Measurements from ENCODE around the gene ZNF579.
"Not testable (repeated sequence)": the region's sequence is repeated elsewhere in the genome, so short reads cannot be mapped to it uniquely, and the experiment has no call there.

ZNF579 gene

GRCh38 chr19:55539090-55539984 is 41.3 kb downstream of the ZNF579 start:
- no peak for DNase-seq

DNA sequence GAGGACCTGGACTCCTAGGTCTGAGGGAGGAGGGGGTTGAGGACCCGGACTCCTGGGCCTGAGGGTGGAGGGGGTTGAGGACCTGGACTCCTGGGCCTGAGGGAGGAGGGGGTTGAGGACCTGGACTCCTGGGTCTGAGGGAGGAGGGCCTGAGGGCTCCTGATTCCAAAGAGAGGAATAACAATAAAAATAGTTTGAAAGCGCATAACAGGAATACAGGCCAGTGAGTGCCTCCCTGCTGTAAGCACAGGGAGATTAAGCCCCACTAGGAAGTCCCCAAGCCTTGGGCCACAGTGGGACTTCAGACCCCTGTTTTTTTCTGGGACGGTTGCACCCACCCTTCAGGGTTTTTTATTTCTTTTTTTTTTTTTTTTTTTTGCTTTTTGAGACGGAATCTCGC is 42.5 kb downstream of the ZNF579 start:
- DNase-seq = no peak

GRCh38 chr19:55537741-55538111 is 42.9 kb downstream of the ZNF579 start:
- no peak for DNase-seq

GRCh38 chr19:55536951-55537740 is 43.5 kb downstream of the ZNF579 start, which contains the start of gene SBK2:
SBK2 (minus strand) TSS chr19:55537133; CDS start chr19:55536294, 839 bp downstream.
- no peak for DNase-seq

DNA sequence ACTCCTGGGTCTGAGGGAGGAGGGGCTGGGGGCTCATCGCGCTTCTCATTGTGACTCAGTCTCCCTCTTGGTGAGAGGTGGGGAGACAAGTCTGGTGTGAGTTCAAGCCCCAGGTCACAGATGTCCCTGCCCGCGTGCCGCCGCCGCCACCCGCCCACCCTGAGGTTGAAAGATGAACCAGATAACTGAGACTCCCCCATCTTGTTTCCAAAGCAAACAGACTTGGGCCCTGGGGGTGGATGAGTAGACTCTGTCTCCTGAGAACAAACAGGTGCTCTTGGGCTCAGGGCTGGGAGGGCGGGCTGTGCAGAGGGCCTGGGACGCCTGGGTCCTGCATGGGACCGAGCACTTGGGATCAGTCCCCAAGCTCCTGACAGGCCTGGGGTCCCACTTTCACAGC is 44.3 kb downstream of the ZNF579 start:
- no peak for DNase-seq

DNA sequence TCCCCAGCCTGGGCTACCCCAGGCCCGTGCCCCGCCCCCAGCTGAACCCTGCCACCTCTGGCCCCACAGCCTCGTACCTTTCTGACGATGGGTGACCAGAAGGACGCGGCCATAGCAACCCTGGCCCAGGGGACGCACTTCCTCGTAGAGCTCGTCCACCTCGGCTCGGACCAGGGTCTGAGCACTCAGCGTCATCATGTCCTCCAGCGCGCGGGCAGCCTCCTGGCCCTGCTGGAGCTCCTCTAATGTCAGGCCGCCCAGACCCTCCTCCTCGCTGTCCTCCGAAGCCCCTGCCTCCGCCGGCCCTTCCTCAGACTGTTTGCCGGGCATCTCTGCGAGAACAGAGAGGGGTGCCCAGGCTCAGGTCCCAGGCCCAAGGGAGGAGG is 44.7 kb downstream of the ZNF579 start:
- no peak for DNase-seq

DNA sequence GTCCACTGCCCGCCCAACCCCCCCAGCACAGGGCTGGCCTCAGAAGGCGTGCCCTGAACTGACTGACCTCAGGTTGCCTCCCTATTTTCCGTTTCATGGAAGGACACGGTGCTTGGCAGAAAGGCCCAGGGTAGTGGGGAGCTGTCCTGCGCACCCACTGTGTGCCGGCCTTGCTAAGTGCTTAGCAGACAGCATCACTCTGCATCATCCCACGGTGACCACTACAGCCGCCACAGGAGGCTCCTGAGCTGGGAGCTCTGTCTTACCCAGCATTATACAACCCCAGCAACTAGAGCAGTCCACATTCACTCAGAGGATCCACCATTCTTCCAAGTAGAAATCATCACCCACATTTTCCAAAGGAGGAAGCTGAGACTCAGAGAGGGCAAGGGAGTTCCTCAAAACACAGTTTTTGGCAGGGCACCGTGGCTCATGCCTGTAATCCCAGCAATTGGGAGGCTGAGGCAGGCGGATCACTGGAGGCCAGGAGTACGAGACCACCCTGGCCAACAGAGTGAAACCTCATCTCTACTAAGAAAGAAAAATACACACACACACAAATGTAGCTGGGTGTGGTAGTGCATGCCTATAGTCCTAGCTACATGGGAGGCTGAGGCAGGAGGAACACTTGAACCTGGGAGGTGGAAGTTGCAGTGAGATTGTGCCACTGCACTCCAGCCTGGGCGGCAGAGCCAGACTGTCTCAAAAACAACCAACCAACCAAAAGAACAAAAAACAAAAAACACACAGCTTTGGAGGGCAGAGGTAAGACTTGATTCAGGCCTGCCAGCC is 45.3 kb downstream of the ZNF579 start:
- DNase-seq = no peak

GRCh38 chr19:55534280-55534679 is 46.4 kb downstream of the ZNF579 start:
- DNase-seq = not testable (repeated sequence)

DNA sequence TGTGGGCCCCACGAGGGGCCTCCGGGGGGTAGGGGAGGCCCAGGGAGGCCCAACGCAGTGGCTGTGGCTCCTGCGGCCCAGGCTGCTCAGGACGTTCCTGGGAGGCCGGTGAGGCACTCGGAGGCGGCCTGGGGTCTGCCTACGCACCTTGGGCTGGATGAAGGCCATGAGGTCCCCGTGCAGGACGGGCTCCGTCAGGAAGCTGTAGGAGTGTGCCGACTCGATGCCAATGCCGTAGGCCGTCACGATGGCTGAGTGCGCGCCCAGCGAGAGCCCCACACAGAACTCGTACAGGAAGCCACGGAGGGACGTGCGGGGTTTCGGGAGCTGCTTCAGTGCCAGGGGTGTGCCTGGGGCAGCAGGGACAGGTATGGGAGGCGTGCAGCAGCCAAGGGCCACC is 49.7 kb downstream of the ZNF579 start:
- no peak for DNase-seq

- no peak for DNase-seq
Measured at GRCh38 chr19:55529636-55530234, 50.9 kb downstream of the ZNF579 start.

DNA sequence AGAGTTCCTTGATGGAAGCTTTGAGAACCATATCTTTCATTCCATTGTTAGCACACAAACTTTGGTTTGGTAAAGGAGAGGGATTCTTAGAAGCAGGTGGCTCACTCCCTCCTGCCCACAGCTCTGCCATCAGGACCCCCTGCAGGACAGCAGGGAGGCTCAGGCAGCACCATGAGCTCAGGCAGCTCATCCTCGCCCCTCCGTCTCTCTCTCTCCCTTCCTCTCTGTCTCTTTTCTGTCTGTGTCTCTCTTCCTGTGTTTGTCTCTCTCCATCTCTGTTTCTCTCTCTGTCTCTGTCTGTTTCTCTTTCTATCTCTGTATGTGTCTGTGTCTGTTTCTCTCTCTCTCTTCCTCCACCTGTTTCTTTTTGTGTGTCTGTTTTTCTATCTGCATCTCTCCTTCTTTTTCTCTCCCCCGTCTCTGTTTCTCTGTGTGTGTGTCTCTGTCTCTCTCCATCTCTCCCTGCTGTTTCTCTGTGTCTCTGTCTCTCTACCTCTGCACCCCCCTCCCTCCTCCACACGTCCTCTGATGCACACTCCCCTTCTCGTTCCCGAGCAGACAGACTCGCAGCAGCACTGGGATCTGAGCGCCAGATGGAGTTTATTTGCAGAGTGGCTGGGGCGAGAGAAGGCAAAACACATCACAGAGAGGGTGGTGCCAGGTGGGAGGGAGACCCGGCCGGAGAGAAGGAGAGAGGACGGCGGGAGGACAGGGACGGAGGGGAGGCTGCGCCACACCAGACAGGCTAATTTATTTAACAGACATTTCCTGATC is 52.4 kb downstream of the ZNF579 start:
- DNase-seq = no peak

DNA sequence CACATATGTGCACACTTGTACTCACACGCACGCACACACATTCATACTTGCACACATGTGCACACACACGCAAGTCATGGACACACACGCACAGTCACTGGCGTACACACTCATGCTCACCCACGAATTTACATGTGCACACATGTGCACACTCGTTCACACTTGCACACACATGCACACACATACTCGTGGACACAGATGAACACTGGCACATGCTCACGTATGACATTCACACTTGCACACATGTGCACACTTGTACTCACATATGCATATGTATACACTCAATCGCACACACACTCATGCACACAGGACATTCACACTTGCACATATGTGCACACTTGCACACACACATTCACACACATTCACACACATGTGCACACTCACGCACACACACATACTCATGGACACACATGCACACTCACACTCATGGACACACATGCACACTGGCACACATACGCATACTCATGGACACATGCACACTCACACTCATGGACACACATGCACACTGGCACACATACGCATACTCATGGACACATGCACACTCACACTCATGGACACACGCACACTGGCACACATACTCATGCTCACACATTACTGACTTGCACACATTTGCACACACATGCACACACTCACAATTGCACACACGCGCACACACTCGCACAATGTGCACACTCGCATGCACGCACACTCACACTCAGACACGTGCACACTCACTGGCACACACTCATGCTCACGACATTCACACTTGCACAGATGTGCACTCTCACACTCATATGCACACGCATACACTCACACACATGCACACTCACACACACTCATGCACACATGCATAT is 53.2 kb downstream of the ZNF579 start:
- DNase-seq = no peak
